HG02970 (cell line): ENCODE results near the gene UPK3A.

Source experiments
- ATAC-seq: cut with Tn5 transposase; IDR thresholded peaks from one replicate; pipeline ENCODE4 v1.9.1; 2021; ENCODE audit warnings: mild to moderate bottlenecking, moderate library complexity, moderate number of reproducible peaks; ENCODE audit not compliant: unreplicated experiment, low FRiP score

Gene UPK3A

GRCh38 chr22:45308391-45308956, 23.7 kb downstream of the UPK3A start:
- no peak for ATAC-seq

- no peak for ATAC-seq
Measured at GRCh38 chr22:45308957-45309421, 24.2 kb downstream of the UPK3A start.

- ATAC-seq, result peak; percentile 86
Measured at GRCh38 chr22:45309422-45310227, 24.9 kb downstream of the UPK3A start, which contains the start of gene FAM118A. FAM118A (plus strand) TSS chr22:45309934; CDS start chr22:45322380, 12,446 bp downstream.

GRCh38 chr22:45310331-45310976, 25.7 kb downstream of the UPK3A start:
- no peak for ATAC-seq

GRCh38 chr22:45310977-45311531, 26.3 kb downstream of the UPK3A start:
- no peak for ATAC-seq

- no peak for ATAC-seq
Measured at GRCh38 chr22:45312415-45312814, 27.7 kb downstream of the UPK3A start.

- no peak for ATAC-seq
Measured at GRCh38 chr22:45312856-45313255, 28.1 kb downstream of the UPK3A start.

- ATAC-seq, result no peak
Measured at GRCh38 chr22:45314054-45314721, 29.4 kb downstream of the UPK3A start.

GRCh38 chr22:45314786-45315185, 30.0 kb downstream of the UPK3A start:
- no peak for ATAC-seq

GRCh38 chr22:45316796-45317526, 32.2 kb downstream of the UPK3A start:
- no peak for ATAC-seq

- ATAC-seq, result no peak
Measured at GRCh38 chr22:45317551-45318167, 32.9 kb downstream of the UPK3A start.

GRCh38 chr22:45318168-45318557, 33.4 kb downstream of the UPK3A start:
- ATAC-seq, result no peak

GRCh38 chr22:45318558-45319323, 34.0 kb downstream of the UPK3A start:
- ATAC-seq, result no peak

- no peak for ATAC-seq
Measured at GRCh38 chr22:45319324-45319685, 34.6 kb downstream of the UPK3A start.

GRCh38 chr22:45320357-45320976, 35.7 kb downstream of the UPK3A start:
- ATAC-seq, result no peak

- ATAC-seq, result no peak
Measured at GRCh38 chr22:45321827-45322226, 37.1 kb downstream of the UPK3A start.

- no peak for ATAC-seq
Measured at GRCh38 chr22:45322873-45323525, 38.2 kb downstream of the UPK3A start.

- no peak for ATAC-seq
Measured at GRCh38 chr22:45323695-45324094, 38.9 kb downstream of the UPK3A start.
